Activated CD4-positive, alpha-beta T cell treated with anti-CD3 and anti-CD28 coated beads, Interleukin-10, Interleukin-2, amounts not matched to agents 100 ng/mL and 50 ng/mL, durations not matched to agents 16 hours and 8 hours (primary cell): Measurements from ENCODE around the gene CFB.
"Not testable (repeated sequence)": the region's sequence is repeated elsewhere in the genome, so short reads cannot be mapped to it uniquely, and the experiment has no call there.

Experiments
- DNase-seq: peaks from one replicate; pipeline ENCODE4 v3.0.0-alpha.2; 2020

Gene CFB

GRCh38 chr6:31971993-31972708 lies 26.3 kb downstream of the CFB start, which contains the start of gene DXO:
Gene DXO (minus strand): TSS chr6:31972138. CDS start chr6:31971675, 463 bp downstream.
- peak; percentile 99 for DNase-seq

GRCh38 chr6:31972709-31973350 lies 26.9 kb downstream of the CFB start:
- peak; percentile 31 for DNase-seq

- not testable (repeated sequence) for DNase-seq
These were observed 30.2 kb downstream of the CFB start for GRCh38 chr6:31976065-31976464.

- no peak for DNase-seq
These were observed 32.0 kb downstream of the CFB start for GRCh38 chr6:31977816-31978431.

- DNase-seq = no peak
These were observed 32.9 kb downstream of the CFB start for GRCh38 chr6:31978831-31979230.

- DNase-seq = no peak
These were observed 33.5 kb downstream of the CFB start for GRCh38 chr6:31979238-31979898.

GRCh38 chr6:31980195-31980876 lies 34.4 kb downstream of the CFB start:
- not testable (repeated sequence) for DNase-seq

GRCh38 chr6:31980998-31981397 lies 35.1 kb downstream of the CFB start:
- not testable (repeated sequence) for DNase-seq

- DNase-seq = not testable (repeated sequence)
These were observed 35.8 kb downstream of the CFB start, which contains the start of gene C4A for GRCh38 chr6:31981744-31982143. Gene C4A (plus strand): TSS chr6:31982057. CDS start chr6:31982108, 51 bp downstream.

- not testable (repeated sequence) for DNase-seq
These were observed 43.5 kb downstream of the CFB start for GRCh38 chr6:31989363-31989762.

- DNase-seq = not testable (repeated sequence)
These were observed 48.5 kb downstream of the CFB start for GRCh38 chr6:31994421-31994820.

- DNase-seq = not testable (repeated sequence)
These were observed 50.5 kb downstream of the CFB start for GRCh38 chr6:31996385-31996784.
